Activated naive CD4-positive, alpha-beta T cell treated with anti-CD3 and anti-CD28 coated beads, Interleukin-2, amount 10 ng/mL, durations not matched to agents 7 days and 5 days (primary cell): ENCODE results near the gene HOXD3.

Experiments
- CTCF ChIA-PET: fragments of 350-600 bp; sonication (Branson Sonifier 250); formaldehyde crosslinking; loops from one replicate; lab custom pipeline; 2021; ENCODE audit warnings: antibody characterized with exemption; lab: Charles Lee
- DNase-seq: peaks from one replicate; pipeline ENCODE4 v3.0.0-alpha.2; 2020
- H3K27ac Mint-ChIP-seq: one replicate; pipeline ENCODE4 v1.8.0; 2021; ENCODE audit warnings: mild to moderate bottlenecking, moderate library complexity, mixed read lengths
- H3K27me3 Mint-ChIP-seq: one replicate; pipeline ENCODE4 v1.8.0; 2021; ENCODE audit warnings: mild to moderate bottlenecking, mixed read lengths
- H3K36me3 Mint-ChIP-seq: one replicate; pipeline ENCODE4 v1.8.0; 2021; ENCODE audit warnings: mixed read lengths
- H3K4me1 Mint-ChIP-seq: one replicate; pipeline ENCODE4 v1.8.0; 2021; ENCODE audit warnings: mixed read lengths
- H3K4me3 Mint-ChIP-seq: one replicate; pipeline ENCODE4 v1.8.0; 2021; ENCODE audit warnings: mild to moderate bottlenecking, moderate library complexity, mixed read lengths
- H3K9me3 Mint-ChIP-seq: one replicate; pipeline ENCODE4 v1.8.0; 2021; ENCODE audit warnings: mixed read lengths

Gene HOXD3

DNA sequence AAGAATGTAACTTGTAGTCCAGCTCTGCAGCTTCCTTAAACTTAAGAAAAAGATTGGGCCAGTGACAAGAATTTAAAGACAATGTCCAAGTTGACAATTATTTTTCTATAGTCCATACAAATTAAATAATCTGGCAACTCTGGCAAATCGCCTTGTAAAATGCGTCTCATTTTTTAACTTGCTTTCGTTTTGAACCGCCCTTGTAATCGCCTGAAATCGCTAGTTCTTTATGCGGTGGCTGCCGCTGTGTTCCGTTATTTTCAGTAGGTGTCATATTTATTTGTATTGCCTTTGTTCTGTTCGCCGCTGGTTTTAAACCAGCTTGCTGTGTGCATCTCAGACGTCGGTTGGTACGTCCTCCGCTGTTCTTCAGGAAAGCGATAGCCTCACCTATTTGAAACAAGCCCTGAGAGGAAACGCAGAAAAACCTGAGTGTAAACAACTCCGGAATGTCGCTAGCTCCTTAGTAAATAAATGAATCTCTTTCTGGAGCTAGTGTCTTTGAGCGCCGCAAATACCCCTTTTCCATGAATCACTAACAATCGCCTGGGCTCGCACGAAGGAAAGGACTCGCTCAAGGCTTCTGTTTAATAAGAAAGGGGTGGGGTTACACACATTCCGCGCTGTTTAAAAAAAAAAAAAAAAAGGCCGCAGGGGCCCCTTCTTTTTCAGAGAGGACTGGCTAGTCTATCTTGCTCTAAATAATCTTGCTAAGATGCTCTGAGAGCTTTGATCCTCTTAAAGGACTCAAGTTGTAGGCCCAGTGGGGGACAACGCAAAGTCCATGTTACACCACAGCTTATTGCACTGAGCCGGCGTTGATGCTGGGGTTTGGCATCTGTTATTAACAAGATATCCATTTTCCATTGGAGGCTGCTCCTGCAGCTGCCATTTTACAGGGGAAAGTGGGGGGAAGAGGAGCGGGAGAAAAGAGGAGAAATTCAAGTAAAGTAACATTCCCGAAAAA, 24.6 kb upstream of the HOXD3 start:
- Mint-ChIP-seq H3K4me3 (peak overlapping the region; percentile 72), H3K9me3 (no peaks in the 10 kb centered on the region), H3K4me1 (peaks cover 34% of the 10 kb centered on the region), H3K36me3 (peaks cover 3% of the 10 kb centered on the region), H3K27ac (peak overlapping the region; percentile 71), H3K27me3 (peaks cover 99% of the 10 kb centered on the region)
- DNase-seq, result no peak
- CTCF ChIA-PET, result interaction anchor here (0.8 to 2.0 kb wide), 6 partner anchors 8 to 422 kb away, joined by 3 to 9 read pairs (median 5); partner anchors contain the start of gene HOXD9

GRCh38 chr2:176133389-176133788, 23.7 kb upstream of the HOXD3 start:
- DNase-seq, result no peak
- no peak overlapping the region for H3K4me3 Mint-ChIP-seq
- CTCF ChIA-PET, result interaction anchor here (0.6 kb wide), 1 partner anchor 13 kb away, joined by 3 read pairs; no protein-coding TSS in a partner anchor
- peaks cover 30% of the 10 kb centered on the region for H3K4me1 Mint-ChIP-seq
- H3K27me3 Mint-ChIP-seq, result peaks cover 99% of the 10 kb centered on the region
- no peaks in the 10 kb centered on the region for H3K9me3 Mint-ChIP-seq
- H3K36me3 Mint-ChIP-seq, result peaks cover 3% of the 10 kb centered on the region
- no peak overlapping the region for H3K27ac Mint-ChIP-seq

DNA sequence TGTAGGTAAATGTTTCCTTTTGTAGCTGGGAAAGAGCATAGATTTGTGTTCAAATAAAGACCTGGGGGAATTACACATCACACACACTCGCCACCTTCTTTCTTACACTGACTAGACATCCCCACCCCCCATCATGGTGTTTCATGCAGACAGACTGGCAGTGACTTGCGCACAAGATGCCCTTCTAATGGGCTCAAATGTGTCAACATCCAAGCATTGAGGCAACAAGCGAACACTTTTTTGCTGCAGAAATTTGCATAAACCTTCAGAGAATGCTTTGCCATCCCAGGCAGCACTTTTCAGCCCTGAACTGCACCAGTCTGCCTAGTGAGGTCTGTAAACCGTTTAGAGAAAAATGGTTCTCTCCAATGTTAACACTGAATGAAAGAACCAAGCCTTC, 23.1 kb upstream of the HOXD3 start:
- Mint-ChIP-seq H3K4me3 (no peak overlapping the region), H3K27ac (no peak overlapping the region), H3K27me3 (peaks cover 99% of the 10 kb centered on the region), H3K9me3 (no peaks in the 10 kb centered on the region), H3K36me3 (peaks cover 2% of the 10 kb centered on the region), H3K4me1 (peaks cover 29% of the 10 kb centered on the region)
- DNase-seq, result no peak
- CTCF ChIA-PET, result interaction anchor here (0.6 kb wide), 1 partner anchor 14 kb away, joined by 3 read pairs; no protein-coding TSS in a partner anchor

GRCh38 chr2:176135035-176135440, 22.1 kb upstream of the HOXD3 start:
- Mint-ChIP-seq H3K9me3 (no peaks in the 10 kb centered on the region), H3K27me3 (peaks cover 100% of the 10 kb centered on the region), H3K36me3 (peaks cover 3% of the 10 kb centered on the region), H3K27ac (no peak overlapping the region), H3K4me3 (no peak overlapping the region), H3K4me1 (peaks cover 35% of the 10 kb centered on the region)
- CTCF ChIA-PET, result no interaction called here
- no peak for DNase-seq

GRCh38 chr2:176136374-176137251, 20.5 kb upstream of the HOXD3 start:
- Mint-ChIP-seq H3K36me3 (peaks cover 3% of the 10 kb centered on the region), H3K27ac (no peak overlapping the region), H3K27me3 (peaks cover 100% of the 10 kb centered on the region), H3K4me3 (no peak overlapping the region), H3K9me3 (no peaks in the 10 kb centered on the region), H3K4me1 (peaks cover 26% of the 10 kb centered on the region)
- CTCF ChIA-PET, result interaction anchor here (0.6 to 1.6 kb wide), 5 partner anchors 10 to 516 kb away, joined by 3 to 4 read pairs (median 4); no protein-coding TSS in a partner anchor
- no peak for DNase-seq

GRCh38 chr2:176137252-176137580, 19.9 kb upstream of the HOXD3 start:
- no peak for DNase-seq
- CTCF ChIA-PET, result interaction anchor here (0.6 to 1.6 kb wide), 3 partner anchors 10 to 318 kb away, joined by 3 to 4 read pairs (median 3); no protein-coding TSS in a partner anchor
- Mint-ChIP-seq H3K4me3 (no peak overlapping the region), H3K36me3 (peaks cover 3% of the 10 kb centered on the region), H3K9me3 (no peaks in the 10 kb centered on the region), H3K27me3 (peaks cover 99% of the 10 kb centered on the region), H3K4me1 (peaks cover 23% of the 10 kb centered on the region), H3K27ac (no peak overlapping the region)

DNA sequence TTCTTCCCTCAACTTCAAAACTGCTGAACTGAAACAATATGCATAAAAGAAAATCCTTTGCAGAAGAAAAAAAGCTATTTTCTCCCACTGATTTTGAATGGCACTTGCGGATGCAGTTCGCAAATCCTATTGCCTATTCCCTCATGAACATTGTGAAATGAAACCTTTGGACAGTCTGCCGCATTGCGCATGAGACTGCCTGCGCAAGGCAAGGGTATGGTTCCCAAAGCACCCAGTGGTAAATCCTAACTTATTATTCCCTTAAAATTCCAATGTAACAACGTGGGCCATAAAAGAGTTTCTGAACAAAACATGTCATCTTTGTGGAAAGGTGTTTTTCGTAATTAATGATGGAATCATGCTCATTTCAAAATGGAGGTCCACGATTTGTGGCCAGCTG, 19.2 kb upstream of the HOXD3 start:
- H3K36me3 Mint-ChIP-seq, result peaks cover 1% of the 10 kb centered on the region
- peaks cover 99% of the 10 kb centered on the region for H3K27me3 Mint-ChIP-seq
- H3K4me3 Mint-ChIP-seq, result no peak overlapping the region
- H3K27ac Mint-ChIP-seq, result peak overlapping the region; percentile 37
- peaks cover 20% of the 10 kb centered on the region for H3K4me1 Mint-ChIP-seq
- CTCF ChIA-PET, result interaction anchor here (1.2 to 8.8 kb wide), 3 partner anchors 24 to 317 kb away, joined by 3 to 140 read pairs (median 4); no protein-coding TSS in a partner anchor
- DNase-seq, result no peak
- H3K9me3 Mint-ChIP-seq, result no peaks in the 10 kb centered on the region

DNA sequence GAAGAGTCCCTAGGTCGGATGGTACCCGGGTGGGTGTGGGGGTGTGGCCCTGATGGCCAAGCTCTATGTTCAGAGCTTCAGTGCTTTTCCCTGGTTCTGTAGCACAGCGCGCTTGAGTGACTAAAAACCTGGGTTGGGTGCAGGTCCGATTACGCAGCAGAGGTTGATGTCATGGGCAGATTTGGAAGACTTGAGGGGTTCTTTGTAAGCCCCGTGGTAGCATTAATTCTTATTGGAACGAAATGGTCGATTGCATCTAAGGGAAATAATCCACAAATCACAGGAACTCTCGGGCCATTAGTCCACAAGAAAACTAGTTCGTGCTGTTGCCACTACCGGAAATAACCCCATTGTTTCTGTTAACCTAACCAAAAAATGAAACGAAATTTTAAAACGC, 18.6 kb upstream of the HOXD3 start:
- no peak overlapping the region for H3K4me3 Mint-ChIP-seq
- CTCF ChIA-PET, result interaction anchor here (0.9 to 8.8 kb wide), 8 partner anchors 11 to 1010 kb away, joined by 3 to 140 read pairs (median 18); no protein-coding TSS in a partner anchor
- H3K27me3 Mint-ChIP-seq, result peaks cover 99% of the 10 kb centered on the region
- peaks cover 20% of the 10 kb centered on the region for H3K4me1 Mint-ChIP-seq
- no peaks in the 10 kb centered on the region for H3K9me3 Mint-ChIP-seq
- no peak for DNase-seq
- no peak overlapping the region for H3K27ac Mint-ChIP-seq
- peaks cover 1% of the 10 kb centered on the region for H3K36me3 Mint-ChIP-seq

DNA sequence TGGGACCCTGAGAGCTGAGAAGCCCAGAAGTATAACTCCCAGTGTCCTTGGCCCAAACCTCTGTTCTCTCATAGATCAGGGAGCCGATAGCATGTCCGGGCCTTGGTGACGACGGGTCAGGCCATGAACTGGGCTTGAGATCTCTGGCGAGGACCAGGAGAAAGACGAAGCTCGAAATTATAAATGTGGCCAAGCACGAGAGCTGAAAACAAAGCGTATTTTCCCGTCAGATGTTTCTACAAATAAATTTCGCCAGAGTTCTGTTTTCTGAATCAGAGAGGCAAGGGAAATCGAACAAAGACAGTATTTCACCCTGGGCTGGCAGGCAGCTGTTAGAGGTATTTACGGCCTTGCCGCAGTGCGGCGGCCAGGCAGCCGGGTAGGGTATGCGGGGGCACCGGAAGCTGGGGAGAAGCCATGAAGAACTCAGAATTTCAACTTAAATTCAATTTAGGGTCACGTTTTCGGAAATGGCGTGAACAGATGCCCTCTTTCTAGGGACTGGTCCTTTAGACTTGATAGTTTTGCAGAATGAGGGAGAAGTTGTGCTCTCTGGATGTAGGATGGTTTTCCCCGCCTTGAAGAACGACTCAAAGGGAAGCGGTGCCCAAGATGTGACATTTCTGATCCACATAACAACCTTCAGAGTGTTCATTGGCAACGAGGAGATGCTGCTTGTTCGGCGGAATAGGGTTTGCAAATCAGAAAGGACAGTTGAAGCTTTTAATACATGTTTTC, 18.0 kb upstream of the HOXD3 start:
- no peak for DNase-seq
- H3K36me3 Mint-ChIP-seq, result peaks cover 1% of the 10 kb centered on the region
- no peaks in the 10 kb centered on the region for H3K9me3 Mint-ChIP-seq
- peaks cover 20% of the 10 kb centered on the region for H3K4me1 Mint-ChIP-seq
- CTCF ChIA-PET, result interaction anchor here (0.8 to 8.8 kb wide), 19 partner anchors 11 to 1009 kb away, joined by 3 to 140 read pairs (median 7); partner anchors contain the start of gene HOXD1
- peaks cover 99% of the 10 kb centered on the region for H3K27me3 Mint-ChIP-seq
- no peak overlapping the region for H3K4me3 Mint-ChIP-seq
- peak overlapping the region; percentile 19 for H3K27ac Mint-ChIP-seq

DNA sequence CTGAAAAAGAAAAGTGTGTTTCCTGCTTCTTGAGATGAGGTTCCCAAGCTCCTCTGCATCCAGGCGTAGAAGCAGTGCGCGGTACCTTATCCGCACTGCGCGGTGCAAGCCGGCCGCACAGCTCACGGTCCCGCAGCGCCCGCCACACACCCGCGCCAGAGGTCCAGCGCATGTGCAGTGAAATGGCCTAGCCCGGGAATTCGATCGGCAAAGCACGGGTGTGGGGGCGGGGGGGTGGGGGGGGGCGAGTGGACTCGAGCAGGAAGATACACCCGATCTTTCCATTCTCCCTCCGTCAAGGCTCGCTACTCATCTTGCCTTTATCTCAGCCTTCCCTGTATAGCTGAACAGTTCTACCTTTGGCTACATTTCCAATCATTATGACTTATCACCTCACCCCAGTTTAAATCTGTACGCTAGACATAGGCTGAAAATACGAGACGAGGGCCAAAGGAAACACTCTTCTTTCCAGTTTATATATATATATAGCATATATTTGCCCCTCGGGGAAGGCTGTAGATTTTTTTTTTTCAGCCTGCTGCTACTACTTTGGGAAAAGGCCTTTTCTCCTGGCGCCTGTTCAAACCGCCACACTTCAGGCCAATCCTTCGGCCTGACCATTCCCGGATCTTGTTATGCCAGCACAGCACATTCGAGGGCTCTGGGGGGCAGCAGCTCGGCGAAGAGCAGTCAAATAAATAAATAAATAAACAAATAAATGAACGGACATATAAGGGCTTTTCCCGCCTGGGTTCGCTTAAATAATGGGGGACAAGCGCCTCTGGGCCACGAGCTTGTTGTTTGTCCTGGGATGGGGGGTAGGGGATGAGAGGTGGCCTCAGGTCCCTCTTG, 17.2 kb upstream of the HOXD3 start:
- Mint-ChIP-seq H3K4me1 (peaks cover 20% of the 10 kb centered on the region), H3K27ac (no peak overlapping the region), H3K27me3 (peaks cover 99% of the 10 kb centered on the region), H3K36me3 (peaks cover 1% of the 10 kb centered on the region), H3K4me3 (no peak overlapping the region), H3K9me3 (no peaks in the 10 kb centered on the region)
- no peak for DNase-seq
- CTCF ChIA-PET, result interaction anchor here (0.6 to 8.8 kb wide), 32 partner anchors 9 to 1011 kb away, joined by 3 to 140 read pairs (median 4); partner anchors contain the start of gene HOXD1

DNA sequence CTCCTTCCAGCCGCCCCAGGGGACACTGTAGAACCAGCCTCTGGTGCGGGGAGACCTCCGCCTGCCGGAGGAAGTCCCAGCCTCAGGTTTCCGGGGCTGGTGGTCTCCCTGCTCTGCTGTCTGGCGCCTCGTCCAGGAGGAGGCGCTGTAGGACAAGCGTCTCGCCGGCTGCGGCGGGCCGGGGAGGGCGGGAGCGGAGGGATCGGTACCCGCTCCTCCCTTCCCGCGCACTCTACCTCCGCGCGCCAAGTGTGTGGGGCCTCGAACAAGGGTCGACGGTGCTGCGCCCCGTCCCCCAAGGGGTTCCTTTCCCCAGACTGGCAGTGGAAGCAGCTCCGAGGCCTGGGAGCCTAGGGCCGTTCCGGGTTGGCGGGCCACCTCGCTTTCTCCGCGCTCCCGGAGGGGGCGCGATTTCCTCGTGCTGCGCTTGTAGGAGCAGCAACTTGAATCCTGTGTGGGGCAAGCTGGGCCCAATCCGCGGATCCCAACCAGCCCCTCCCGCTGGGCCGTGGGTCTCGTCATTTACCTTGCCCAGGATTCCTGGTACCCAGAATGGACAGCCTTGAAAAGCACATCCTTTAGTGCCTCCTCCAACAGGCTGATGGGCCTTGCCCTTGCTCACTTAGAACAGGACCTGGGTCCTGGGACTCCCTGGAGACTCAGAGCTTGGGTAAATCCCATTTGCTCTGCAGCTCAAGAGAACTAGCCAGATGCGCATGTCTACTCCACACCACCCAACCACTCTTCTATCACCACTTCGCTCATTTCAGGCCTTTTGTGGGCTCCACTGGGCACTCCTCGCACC, 16.4 kb upstream of the HOXD3 start:
- H3K9me3 Mint-ChIP-seq, result no peaks in the 10 kb centered on the region
- CTCF ChIA-PET, result interaction anchor here (0.6 to 8.8 kb wide), 37 partner anchors 10 to 1023 kb away, joined by 3 to 140 read pairs (median 4); partner anchors contain the start of genes HOXD1 and HOXD9
- no peak overlapping the region for H3K27ac Mint-ChIP-seq
- peaks cover 1% of the 10 kb centered on the region for H3K36me3 Mint-ChIP-seq
- H3K4me1 Mint-ChIP-seq, result peaks cover 16% of the 10 kb centered on the region
- peak overlapping the region; percentile 14 for H3K4me3 Mint-ChIP-seq
- H3K27me3 Mint-ChIP-seq, result peaks cover 99% of the 10 kb centered on the region
- peak; percentile 78 for DNase-seq

- Mint-ChIP-seq H3K9me3 (no peaks in the 10 kb centered on the region), H3K27me3 (peaks cover 99% of the 10 kb centered on the region), H3K27ac (no peak overlapping the region), H3K4me3 (no peak overlapping the region), H3K36me3 (peaks cover 1% of the 10 kb centered on the region), H3K4me1 (peaks cover 12% of the 10 kb centered on the region)
- CTCF ChIA-PET, result interaction anchor here (0.8 to 8.8 kb wide), 4 partner anchors 34 to 510 kb away, joined by 3 to 140 read pairs (median 20); no protein-coding TSS in a partner anchor
- DNase-seq, result no peak
These were observed 14.8 kb upstream of the HOXD3 start for GRCh38 chr2:176142281-176142680.
